ENCODE data around the gene PIK3CD. TPM values are rescaled to one million over a fixed set of nuclear protein-coding genes. Genes with fewer than 3 reads are reported as not detected.

PIK3CD gene
- total and polyA plus RNA-seq, 2 of the 4 experiments (the other 2 are of a cell fraction), result 5.0 to 12.1 TPM

GRCh38 chr1:9726905-9727595, 75.5 kb downstream of the PIK3CD start:
- H3K4me3 ChIP-seq (ENCODE audit: insufficient read depth, low read depth, low read length), result no peak overlapping the region
- no peak overlapping the region for H3K14ac ChIP-seq (replicated peaks; ENCODE audit: low read depth, low read length)
- in situ Hi-C loops (cut with MboI; ENCODE audit: low sequenced_read_pairs), result loop anchor here (10.0 kb wide), 1 partner anchor 138 kb away; no protein-coding TSS in a partner anchor
- H3K9me1 ChIP-seq (ENCODE audit: insufficient read depth, low read length), result no peaks in the 10 kb centered on the region
- no peak overlapping the region for H3K4ac ChIP-seq (ENCODE audit: low read depth, low read length)
- H3K56ac ChIP-seq (ENCODE audit: extremely low read depth, insufficient read depth, low read length), result no peak overlapping the region
- no peak overlapping the region for H3K18ac ChIP-seq (ENCODE audit: low read depth, low read length)
- H3K36me3 ChIP-seq (ENCODE audit: control insufficient read depth, insufficient read depth, low read length), result peaks cover 67% of the 10 kb centered on the region
- no peaks in the 10 kb centered on the region for H4K20me1 ChIP-seq (ENCODE audit: insufficient read depth, low read length)
- WGBS, 2 experiments (ENCODE audit: extremely low coverage in 2 of 2, insufficient read length in 1 of 2), result 81% methylated on average over 8 of the region's 25 CpGs; no CpG with 5 or more reads in 1 of the 2 experiments
- DNase-seq, result no peak
- H4K91ac ChIP-seq (ENCODE audit: insufficient read depth, low read depth, low read length), result no peak overlapping the region
- no peak overlapping the region for H4K5ac ChIP-seq (ENCODE audit: low read depth, low read length)
- no peaks in the 10 kb centered on the region for H3K4me1 ChIP-seq (ENCODE audit: control insufficient read depth, insufficient read depth, low read length)
- no TSS peak for BruUV-seq (replicated peaks)
- H2BK15ac ChIP-seq (ENCODE audit: low read depth, low read length), result no peak overlapping the region
- H3K9ac ChIP-seq (ENCODE audit: low read depth, low read length), result no peak overlapping the region
- H2AFZ ChIP-seq (replicated peaks; ENCODE audit: low read length, poor library complexity), result no peak overlapping the region
- dilution Hi-C loops (cut with HindIII; ENCODE audit: low sequenced_read_pairs, unreplicated experiment), result no loop called here
- ATAC-seq (ENCODE audit: low read depth), result no peak
- H2AK9ac ChIP-seq (replicated peaks; ENCODE audit: low read depth, low read length, poor library complexity), result no peak overlapping the region
- no peak overlapping the region for H2BK120ac ChIP-seq (ENCODE audit: low read depth, low read length)
- H2AK5ac ChIP-seq (ENCODE audit: low read depth, low read length), result no peak overlapping the region
- POLR2A ChIA-PET (ENCODE audit: unreplicated experiment), result no interaction called here
- intact Hi-C loops (cut with micrococcal nuclease), result no loop called here
- H3K79me1 ChIP-seq (ENCODE audit: low read depth in 1 of 2, low read length in 2 of 2), result no peaks in the 10 kb centered on the region
- CTCF ChIA-PET, result no interaction called here
- no peak overlapping the region for H4K8ac ChIP-seq (ENCODE audit: low read depth in 2 of 2, low read length in 2 of 2)
- no peaks in the 10 kb centered on the region for H3K27me3 ChIP-seq (ENCODE audit: control insufficient read depth, insufficient read depth, low read length)
- no peak overlapping the region for H3K4me2 ChIP-seq (ENCODE audit: low read depth, low read length)
- H3K9me3 ChIP-seq (ENCODE audit: control insufficient read depth, insufficient read depth, low read length), result peaks cover 11% of the 10 kb centered on the region; the same call in 1 of the 2 replicates
- H2BK5ac ChIP-seq (ENCODE audit: low read depth, low read length, poor library complexity, severe bottlenecking), result no peak overlapping the region
- no peak overlapping the region for H3K27ac ChIP-seq (ENCODE audit: insufficient read depth, low read length)
- TF ChIP-seq CHD1 (IDR thresholded peaks at IDR 0.05; ENCODE audit: low read depth, low read length), result no peak
- no peak for TF ChIP-seq CTCF (conservative IDR thresholded peaks at IDR 0.05; ENCODE audit: low read depth, low read length)
- TF ChIP-seq ELK1 (IDR thresholded peaks at IDR 0.05; ENCODE audit: borderline replicate concordance, low read depth, low read length), result no peak
- TF ChIP-seq RFX5 (IDR thresholded peaks at IDR 0.05; ENCODE audit: low read depth, low read length), result no peak
- TF ChIP-seq USF2 (IDR thresholded peaks at IDR 0.05; ENCODE audit: low read depth, low read length), result no peak
- no peak for TF ChIP-seq RCOR1 (IDR thresholded peaks at IDR 0.05; ENCODE audit: insufficient replicate concordance, low read length)
- no peak for TF ChIP-seq CEBPB (IDR thresholded peaks at IDR 0.05; ENCODE audit: low read depth, low read length)
- TF ChIP-seq MAZ (IDR thresholded peaks at IDR 0.05; ENCODE audit: borderline replicate concordance, low read depth, low read length), result no peak
- TF ChIP-seq SMC3 (IDR thresholded peaks at IDR 0.05; ENCODE audit: low read depth, low read length), result no peak
- no peak for TF ChIP-seq NFE2L2 (IDR thresholded peaks at IDR 0.05; ENCODE audit: low read depth, low read length)
- TF ChIP-seq FOS (IDR thresholded peaks at IDR 0.05; ENCODE audit: low read depth, low read length), result no peak
- TF ChIP-seq MXI1 (IDR thresholded peaks at IDR 0.05; ENCODE audit: borderline replicate concordance, low read depth, low read length), result no peak
- TF ChIP-seq MAFK (IDR thresholded peaks at IDR 0.05; ENCODE audit: low read depth, low read length), result no peak
- no peak for TF ChIP-seq RAD21 (IDR thresholded peaks at IDR 0.05; ENCODE audit: low read length)
- TF ChIP-seq BHLHE40 (IDR thresholded peaks at IDR 0.05; ENCODE audit: low read depth, low read length), result no peak
- no peak for TF ChIP-seq POLR2A (IDR thresholded peaks at IDR 0.05; ENCODE audit: low read depth, low read length)
- no peak overlapping the region for H2BK20ac ChIP-seq (ENCODE audit: low read depth, low read length)
- H3K23ac ChIP-seq (ENCODE audit: low read depth, low read length), result no peak overlapping the region

Measured in IMR-90 (cell line).